AG04449 (cell line): ENCODE data around the gene GADL1.

ENCODE experiments used
- CTCF ChIA-PET: fragments of 350-600 bp; formaldehyde crosslinking; extraction: SDS; loops from one replicate; lab custom pipeline; 2021; ENCODE audit warnings: antibody characterized with exemption; lab: Yijun Ruan, JAX
- POLR2A ChIA-PET: fragments of 400-600, 350-600 bp; formaldehyde crosslinking; extraction: SDS; loops from one replicate; lab custom pipeline; 2020; ENCODE audit warnings: antibody characterized with exemption, inconsistent platforms; lab: Yijun Ruan, JAX
- DNase-seq: peaks from one replicate; pipeline ENCODE4 v3.0.0-alpha.2; 2010; ENCODE audit warnings: low read depth, low spot score
- H3K4me3 ChIP-seq: 2 replicates; pipeline ENCODE4 v1.5.1; 2011; ENCODE audit warnings: low read depth, mild to moderate bottlenecking, control low read depth, low read length
- CTCF ChIP-seq: IDR thresholded peaks from one replicate; pipeline ENCODE4 v1.5.1; 2011; ENCODE audit warnings: mild to moderate bottlenecking, moderate library complexity, low read length, control low read depth, inconsistent platforms; ENCODE audit not compliant: insufficient read depth; ENCODE audit errors: missing control alignments

GADL1 gene

GRCh38 chr3:30723211-30723610, 171.2 kb downstream of the GADL1 start:
- ChIA-PET CTCF (interaction anchor here (0.7 to 1.0 kb wide), 5 partner anchors 8 to 681 kb away, joined by 3 read pairs; no protein-coding TSS in a partner anchor), POLR2A (interaction anchor here (0.7 kb wide), 1 partner anchor 1727 kb away, joined by 4 read pairs; no protein-coding TSS in a partner anchor)
- TF ChIP-seq CTCF = no peak
- DNase-seq = no peak
- H3K4me3 ChIP-seq = no peak overlapping the region

GRCh38 chr3:30721314-30721634, 173.2 kb downstream of the GADL1 start:
- POLR2A ChIA-PET = no interaction called here
- no peak for TF ChIP-seq CTCF
- CTCF ChIA-PET = interaction anchor here (1.1 to 1.2 kb wide), 3 partner anchors 8 to 522 kb away, joined by 3 read pairs; no protein-coding TSS in a partner anchor

GRCh38 chr3:30720586-30721313, 173.7 kb downstream of the GADL1 start:
- no peak for TF ChIP-seq CTCF
- no peak for DNase-seq
- no peak overlapping the region for H3K4me3 ChIP-seq
- POLR2A ChIA-PET = no interaction called here
- CTCF ChIA-PET = interaction anchor here (1.1 to 1.2 kb wide), 3 partner anchors 9 to 521 kb away, joined by 3 read pairs; no protein-coding TSS in a partner anchor

More at GRCh38 chr3:30721314-30721634, 173.2 kb downstream of the GADL1 start:
- H3K4me3 ChIP-seq = no peak overlapping the region
- DNase-seq = no peak

- CTCF ChIA-PET = no interaction called here
- POLR2A ChIA-PET = no interaction called here
- TF ChIP-seq CTCF = no peak
- no peak for DNase-seq
- H3K4me3 ChIP-seq = no peak overlapping the region
These were observed 174.9 kb downstream of the GADL1 start for GRCh38 chr3:30719536-30719935.

- ChIA-PET CTCF (interaction anchor here (1.0 to 1.4 kb wide), 2 partner anchors 21 to 698 kb away, joined by 3 to 7 read pairs; no protein-coding TSS in a partner anchor), POLR2A (no interaction called here)
- H3K4me3 ChIP-seq = no peak overlapping the region
- no peak for TF ChIP-seq CTCF
- DNase-seq = no peak
These were observed 180.5 kb downstream of the GADL1 start for GRCh38 chr3:30713885-30714503.

GRCh38 chr3:30712991-30713390, 181.5 kb downstream of the GADL1 start:
- no peak for DNase-seq
- H3K4me3 ChIP-seq = no peak overlapping the region
- no peak for TF ChIP-seq CTCF
- CTCF ChIA-PET = interaction anchor here (1.4 kb wide), 1 partner anchor 20 kb away, joined by 7 read pairs; no protein-coding TSS in a partner anchor
- POLR2A ChIA-PET = no interaction called here
